DOHH2 (cell line): ENCODE measurements around the gene TIAM2.
"Not testable (repeated sequence)": the region's sequence is repeated elsewhere in the genome, so short reads cannot be mapped to it uniquely, and the experiment has no call there.

Experiments
- H3F3A ChIP-seq: fragments of 200-600 bp; sonication (generic), shearing (Covaris generic); 2 replicates; pipeline ENCODE4 v1.6.0; 2016; ENCODE audit warnings: antibody characterized with exemption, mild to moderate bottlenecking; ENCODE audit not compliant: control insufficient read depth, insufficient read depth
- H3K27ac ChIP-seq: fragments of 200-600 bp; sonication (generic); 2 replicates; pipeline ENCODE4 v1.5.1; 2014; ENCODE audit warnings: low read depth, mild to moderate bottlenecking, low read length, moderate library complexity
- H3K27me3 ChIP-seq: fragments of 200-600 bp; sonication (generic); 2 replicates; pipeline ENCODE4 v1.6.1; 2014; ENCODE audit warnings: mild to moderate bottlenecking, low read length, mixed read lengths; ENCODE audit not compliant: control insufficient read depth
- H3K36me3 ChIP-seq: fragments of 200-600 bp; sonication (generic); 2 replicates; pipeline ENCODE4 v1.6.1; 2014; ENCODE audit warnings: mild to moderate bottlenecking, low read length, moderate library complexity, mixed read lengths; ENCODE audit not compliant: control insufficient read depth
- H3K4me1 ChIP-seq: fragments of 200-600 bp; sonication (generic); 2 replicates; pipeline ENCODE4 v1.6.1; 2014; ENCODE audit warnings: mild to moderate bottlenecking, low read length, mixed read lengths; ENCODE audit not compliant: control insufficient read depth
- H3K4me2 ChIP-seq: fragments of 200-600 bp; sonication (generic); 2 replicates; pipeline ENCODE4 v1.6.0; 2014; ENCODE audit warnings: mild to moderate bottlenecking, low read length, moderate library complexity
- H3K4me3 ChIP-seq: fragments of 200-600 bp; sonication (generic); 2 replicates; pipeline ENCODE4 v1.5.1; 2014; ENCODE audit warnings: mild to moderate bottlenecking, low read length, mixed read lengths
- H3K79me2 ChIP-seq: fragments of 200-600 bp; sonication (generic); 2 replicates; pipeline ENCODE4 v1.6.1; 2014; ENCODE audit warnings: mild to moderate bottlenecking, low read length, mixed read lengths; ENCODE audit not compliant: control insufficient read depth
- H3K9me2 ChIP-seq: fragments of 200-600 bp; sonication (generic); replicated peaks from 2 replicates; pipeline ENCODE4 v1.6.1; 2014; ENCODE audit warnings: mild to moderate bottlenecking, low read length, mixed read lengths; ENCODE audit not compliant: control insufficient read depth
- H3K9me3 ChIP-seq: fragments of 200-600 bp; sonication (generic); 2 replicates; pipeline ENCODE4 v1.6.1; 2014; ENCODE audit warnings: antibody characterized with exemption, low read length, mixed read lengths; ENCODE audit not compliant: control insufficient read depth, insufficient read depth
- H4K20me1 ChIP-seq: fragments of 200-600 bp; sonication (generic); 2 replicates; pipeline ENCODE4 v1.6.0; 2014; ENCODE audit warnings: low read depth, mild to moderate bottlenecking, antibody characterized with exemption, low read length, moderate library complexity; ENCODE audit not compliant: control insufficient read depth, insufficient read depth
- CTCF ChIP-seq: fragments of 200-600 bp; sonication (generic); IDR thresholded peaks from one replicate; pipeline ENCODE4 v1.5.1; 2014; ENCODE audit warnings: antibody characterized with exemption, mild to moderate bottlenecking, low read depth, low read length; ENCODE audit not compliant: poor library complexity, severe bottlenecking
- EZH2phosphoT487 ChIP-seq: fragments of 200-600 bp; sonication (generic); IDR thresholded peaks from 2 replicates; pipeline ENCODE4 v1.6.1; 2017; ENCODE audit warnings: borderline replicate concordance, mild to moderate bottlenecking, antibody characterized with exemption, low read length, moderate library complexity, mixed read lengths

The TIAM2 gene

GRCh38 chr6:155116571-155116910, 121.4 kb downstream of the TIAM2 start:
- no peaks in the 10 kb centered on the region for H4K20me1 ChIP-seq
- no peaks in the 10 kb centered on the region for H3K4me1 ChIP-seq
- no peaks in the 10 kb centered on the region for H3K9me2 ChIP-seq
- no peak overlapping the region for H3K4me3 ChIP-seq
- no peaks in the 10 kb centered on the region for H3F3A ChIP-seq
- no peak overlapping the region for H3K27ac ChIP-seq
- TF ChIP-seq CTCF (no peak), EZH2phosphoT487 (no peak)
- H3K27me3 ChIP-seq: peaks cover 4% of the 10 kb centered on the region; the same call in 1 of the 2 replicates
- H3K79me2 ChIP-seq: no peaks in the 10 kb centered on the region
- no peaks in the 10 kb centered on the region for H3K9me3 ChIP-seq
- H3K36me3 ChIP-seq: no peaks in the 10 kb centered on the region
- H3K4me2 ChIP-seq: no peak overlapping the region

- H3F3A ChIP-seq: no peaks in the 10 kb centered on the region
- H3K79me2 ChIP-seq: no peaks in the 10 kb centered on the region
- H3K36me3 ChIP-seq: no peaks in the 10 kb centered on the region
- H3K9me3 ChIP-seq: no peaks in the 10 kb centered on the region
- H3K9me2 ChIP-seq: no peaks in the 10 kb centered on the region
- H4K20me1 ChIP-seq: no peaks in the 10 kb centered on the region
- no peak overlapping the region for H3K4me2 ChIP-seq
- H3K27me3 ChIP-seq: peaks cover 4% of the 10 kb centered on the region; the same call in 1 of the 2 replicates
- no peak overlapping the region for H3K4me3 ChIP-seq
- no peak for TF ChIP-seq CTCF
- TF ChIP-seq EZH2phosphoT487: no peak
- H3K27ac ChIP-seq: no peak overlapping the region
- H3K4me1 ChIP-seq: no peaks in the 10 kb centered on the region
Measured at GRCh38 chr6:155117256-155117655, 122.1 kb downstream of the TIAM2 start.

- Histone ChIP-seq H3K9me2 (no peaks in the 10 kb centered on the region), H3K9me3 (no peaks in the 10 kb centered on the region), H3K4me3 (no peak overlapping the region), H3K27ac (no peak overlapping the region), H3F3A (no peaks in the 10 kb centered on the region), H3K4me2 (no peak overlapping the region), H3K4me1 (no peaks in the 10 kb centered on the region), H3K79me2 (no peaks in the 10 kb centered on the region), H3K36me3 (no peaks in the 10 kb centered on the region), H4K20me1 (no peaks in the 10 kb centered on the region), H3K27me3 (peaks cover 4% of the 10 kb centered on the region; the same call in 1 of the 2 replicates)
- no peak for TF ChIP-seq CTCF
- no peak for TF ChIP-seq EZH2phosphoT487
Measured at GRCh38 chr6:155117785-155118184, 122.7 kb downstream of the TIAM2 start.

GRCh38 chr6:155119201-155119600, 124.1 kb downstream of the TIAM2 start:
- not testable (repeated sequence) for H3K4me1 ChIP-seq, H3K79me2 ChIP-seq, H3K4me2 ChIP-seq, H3K36me3 ChIP-seq, H3K27ac ChIP-seq, H3K9me2 ChIP-seq, H3K4me3 ChIP-seq, H3F3A ChIP-seq, H3K9me3 ChIP-seq, H3K27me3 ChIP-seq, H4K20me1 ChIP-seq
